ENCODE results near the gene RGL4. TPM values are rescaled to one million over a fixed set of nuclear protein-coding genes. Genes with fewer than 3 reads are reported as not detected.

The RGL4 gene
- total RNA-seq, 2 donors from 2014 or later, result not detected

GRCh38 chr22:23715806-23716375, 25.1 kb downstream of the RGL4 start:
- Histone ChIP-seq H3K27me3 (ENCODE audit: control insufficient read depth, insufficient read depth, low read length, poor library complexity, severe bottlenecking) (no peaks in the 10 kb centered on the region), H3K4me3 (ENCODE audit: low read length) (peak overlapping the region; percentile 83), H3K9ac (ENCODE audit: extremely low read depth, low read length, poor library complexity, severe bottlenecking) (peak overlapping the region; percentile 75), H3K9me3 (ENCODE audit: control insufficient read depth, low read length) (no peaks in the 10 kb centered on the region), H3K27ac (ENCODE audit: low read depth, low read length) (no peak overlapping the region), H3K4me1 (ENCODE audit: control insufficient read depth, insufficient read depth, low read length) (no peaks in the 10 kb centered on the region), H3K36me3 (ENCODE audit: control insufficient read depth, insufficient read depth, low read length) (peaks cover 28% of the 10 kb centered on the region)
- H3K9me3 Mint-ChIP-seq, result no peaks in the 10 kb centered on the region
- H3K4me3 Mint-ChIP-seq, result peak overlapping the region; percentile 72
- no peaks in the 10 kb centered on the region for H3K27me3 Mint-ChIP-seq (ENCODE audit: insufficient read depth)
- no peaks in the 10 kb centered on the region for H3K4me1 Mint-ChIP-seq
- H3K27ac Mint-ChIP-seq, result no peak overlapping the region
- WGBS, 2 experiments (ENCODE audit: insufficient coverage in 1 of 2, insufficient read length in 1 of 2), result 91 to 97% methylated on average over 15 to 18 of the region's 18 CpGs
- peaks cover 24% of the 10 kb centered on the region for H3K36me3 Mint-ChIP-seq (ENCODE audit: low read depth)
- TF ChIP-seq CTCF (conservative IDR thresholded peaks at IDR 0.05), result no peak
- no peak for DNase-seq

- H3K27ac ChIP-seq (ENCODE audit: low read depth, low read length), result peak overlapping the region; percentile 60
- Mint-ChIP-seq H3K4me3 (peak overlapping the region; percentile 72), H3K9me3 (no peaks in the 10 kb centered on the region), H3K4me1 (no peaks in the 10 kb centered on the region), H3K27me3 (ENCODE audit: insufficient read depth) (no peaks in the 10 kb centered on the region), H3K36me3 (ENCODE audit: low read depth) (peaks cover 17% of the 10 kb centered on the region), H3K27ac (peak overlapping the region; percentile 81)
- no peaks in the 10 kb centered on the region for H3K27me3 ChIP-seq (ENCODE audit: control insufficient read depth, insufficient read depth, low read length, poor library complexity, severe bottlenecking)
- H3K36me3 ChIP-seq (ENCODE audit: control insufficient read depth, insufficient read depth, low read length), result peaks cover 17% of the 10 kb centered on the region
- TF ChIP-seq CTCF (conservative IDR thresholded peaks at IDR 0.05), result no peak
- H3K4me3 ChIP-seq (ENCODE audit: low read length), result peak overlapping the region; percentile 83
- 6 to 12% methylated on average over 36 to 84 of the region's 84 CpGs for WGBS, 2 experiments (ENCODE audit: insufficient coverage in 1 of 2, insufficient read length in 1 of 2)
- H3K9ac ChIP-seq (ENCODE audit: extremely low read depth, low read length, poor library complexity, severe bottlenecking), result peak overlapping the region; percentile 75
- H3K9me3 ChIP-seq (ENCODE audit: control insufficient read depth, low read length), result no peaks in the 10 kb centered on the region
- peak; percentile 94 for DNase-seq
- no peaks in the 10 kb centered on the region for H3K4me1 ChIP-seq (ENCODE audit: control insufficient read depth, insufficient read depth, low read length)
These were observed 26.3 kb downstream of the RGL4 start for GRCh38 chr22:23716811-23717801.

- DNase-seq, result no peak
- no peak for TF ChIP-seq CTCF (conservative IDR thresholded peaks at IDR 0.05)
- Histone ChIP-seq H3K9me3 (ENCODE audit: control insufficient read depth, low read length) (no peaks in the 10 kb centered on the region), H3K27me3 (ENCODE audit: control insufficient read depth, insufficient read depth, low read length, poor library complexity, severe bottlenecking) (no peaks in the 10 kb centered on the region), H3K9ac (ENCODE audit: extremely low read depth, low read length, poor library complexity, severe bottlenecking) (no peak overlapping the region), H3K27ac (ENCODE audit: low read depth, low read length) (no peak overlapping the region), H3K4me1 (ENCODE audit: control insufficient read depth, insufficient read depth, low read length) (no peaks in the 10 kb centered on the region), H3K4me3 (ENCODE audit: low read length) (no peak overlapping the region), H3K36me3 (ENCODE audit: control insufficient read depth, insufficient read depth, low read length) (peaks cover 8% of the 10 kb centered on the region)
- Mint-ChIP-seq H3K27me3 (ENCODE audit: insufficient read depth) (no peaks in the 10 kb centered on the region), H3K36me3 (ENCODE audit: low read depth) (peaks cover 9% of the 10 kb centered on the region), H3K4me3 (no peak overlapping the region), H3K9me3 (no peaks in the 10 kb centered on the region), H3K27ac (no peak overlapping the region), H3K4me1 (no peaks in the 10 kb centered on the region)
- 92 to 93% methylated on average over 7 to 17 of the region's 17 CpGs for WGBS, 2 experiments (ENCODE audit: insufficient coverage in 1 of 2, insufficient read length in 1 of 2)
These were observed 27.8 kb downstream of the RGL4 start for GRCh38 chr22:23718371-23719165.

Data from endodermal cell (in vitro differentiated cells).